Hepatocyte (in vitro differentiated cells): Measurements from ENCODE around the gene GAS6.

Source experiments
- CTCF ChIP-seq: fragments of 200-600 bp; sonication (generic); IDR thresholded peaks from 2 replicates; pipeline ENCODE4 v1.5.1; 2016; ENCODE audit warnings: antibody characterized with exemption, mild to moderate bottlenecking; ENCODE audit not compliant: poor library complexity
- EZH2 ChIP-seq: fragments of 200-600 bp; sonication (generic); IDR thresholded peaks from 2 replicates; pipeline ENCODE4 v1.6.1; 2016; ENCODE audit warnings: antibody characterized with exemption, mild to moderate bottlenecking, borderline replicate concordance

DNA sequence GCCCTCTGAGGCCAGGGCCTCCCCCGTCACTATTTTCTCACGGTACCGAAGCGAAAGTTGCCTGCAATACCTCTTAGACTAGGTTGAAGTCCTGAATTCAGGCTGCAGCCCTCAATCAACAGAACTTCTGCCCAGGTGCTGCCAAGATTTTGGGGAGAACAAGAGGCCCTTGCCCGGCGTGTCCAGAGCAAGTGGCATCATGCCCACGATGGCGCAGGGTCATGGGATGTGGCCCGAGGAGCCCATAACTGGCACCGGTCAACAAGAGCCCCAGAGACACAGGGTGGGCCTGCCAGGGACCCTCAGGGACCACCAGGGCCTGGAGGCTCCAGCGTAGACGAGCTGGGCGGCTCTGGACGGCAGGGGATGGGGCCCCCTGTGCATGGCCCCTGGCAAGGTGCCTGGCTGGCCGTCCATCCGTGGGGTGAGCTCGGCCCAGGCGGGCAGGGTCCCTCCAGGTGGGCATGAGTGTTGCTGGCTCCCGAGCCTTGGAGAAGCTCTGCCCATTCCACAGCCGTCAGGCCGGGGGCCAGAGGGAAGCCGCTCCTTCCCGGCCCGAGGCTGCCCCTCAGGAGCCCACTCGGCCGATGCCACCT lies 45.1 kb downstream of the GAS6 start:
- TF ChIP-seq CTCF (no peak), EZH2 (no peak)
